SK-N-SH treated with all-trans-retinoic acid at 6 μM for 48 hours (cell line): ENCODE measurements around the gene MRPL9.

Experiments
- ATAC-seq: fragments of 200-7000 bp; cut with Tn5 transposase; 3 replicates; pipeline ENCODE4 v1.9.1; 2020; ENCODE audit warnings: mild to moderate bottlenecking, moderate library complexity
- ARNTL ChIP-seq: fragments of 450-650 bp; formaldehyde crosslinking; IDR thresholded peaks from 2 replicates; pipeline ENCODE4 v1.5.0; 2020; ENCODE audit warnings: low read depth, mild to moderate bottlenecking, moderate library complexity, borderline replicate concordance
- BACH2 ChIP-seq: fragments of 250-450 bp; sonication (Bioruptor Pico); IDR thresholded peaks from 2 replicates; pipeline ENCODE4 v1.9.0; 2021; ENCODE audit warnings: mild to moderate bottlenecking, borderline replicate concordance
- CREB5 ChIP-seq: fragments of 250-450 bp; sonication (Bioruptor Pico); IDR thresholded peaks from 2 replicates; pipeline ENCODE4 v1.5.1; 2020; ENCODE audit warnings: low read depth, mild to moderate bottlenecking, moderate library complexity
- CSDC2 ChIP-seq: fragments of 250-450 bp; sonication (Bioruptor Pico); IDR thresholded peaks from 2 replicates; pipeline ENCODE4 v1.5.0; 2020; ENCODE audit warnings: mild to moderate bottlenecking, moderate library complexity
- ESRRG ChIP-seq: fragments of 250-450 bp; sonication (Bioruptor Pico); IDR thresholded peaks from 2 replicates; pipeline ENCODE4 v1.6.1; 2021; ENCODE audit warnings: mild to moderate bottlenecking
- GLIS3 ChIP-seq: fragments of 250-450 bp; sonication (Bioruptor Pico); IDR thresholded peaks from 2 replicates; pipeline ENCODE4 v1.5.0; 2020; ENCODE audit warnings: mild to moderate bottlenecking, moderate library complexity
- ISL1 ChIP-seq: fragments of 250-450 bp; sonication (Bioruptor Pico); IDR thresholded peaks from 2 replicates; pipeline ENCODE4 v2.1.2; 2022; ENCODE audit warnings: mild to moderate bottlenecking, moderate library complexity
- OSR1 ChIP-seq: fragments of 250-450 bp; sonication (Bioruptor Pico); IDR thresholded peaks from 2 replicates; pipeline ENCODE4 v1.8.0; 2022; ENCODE audit warnings: moderate library complexity, mild to moderate bottlenecking, inconsistent platforms
- PATZ1 ChIP-seq: fragments of 250-450 bp; sonication (Bioruptor Pico); IDR thresholded peaks from 2 replicates; pipeline ENCODE4 v1.8.0; 2020; ENCODE audit warnings: mild to moderate bottlenecking, moderate library complexity, borderline replicate concordance
- POU6F1 ChIP-seq: fragments of 250-450 bp; sonication (Bioruptor Pico); IDR thresholded peaks from 2 replicates; pipeline ENCODE4 v1.8.0; 2021; ENCODE audit warnings: low read depth, mild to moderate bottlenecking, moderate library complexity, borderline replicate concordance
- PPARA ChIP-seq: fragments of 250-450 bp; sonication (Bioruptor Pico); IDR thresholded peaks from 2 replicates; pipeline ENCODE4 v1.5.0; 2020; ENCODE audit warnings: mild to moderate bottlenecking, borderline replicate concordance
- RARB ChIP-seq: fragments of 250-450 bp; sonication (Bioruptor Pico); IDR thresholded peaks from 2 replicates; pipeline ENCODE4 v1.8.0; 2021; ENCODE audit warnings: mild to moderate bottlenecking, moderate library complexity
- SNAI2 ChIP-seq: fragments of 250-450 bp; sonication (Bioruptor Pico); IDR thresholded peaks from 2 replicates; pipeline ENCODE4 v1.5.0; 2020; ENCODE audit warnings: mild to moderate bottlenecking, moderate library complexity
- TOX ChIP-seq: fragments of 250-450 bp; sonication (Bioruptor Pico); IDR thresholded peaks from 2 replicates; pipeline ENCODE4 v1.8.0; 2021; ENCODE audit warnings: mild to moderate bottlenecking, moderate library complexity, borderline replicate concordance
- TSHZ2 ChIP-seq: fragments of 250-450 bp; sonication (Bioruptor Pico); IDR thresholded peaks from 2 replicates; pipeline ENCODE4 v1.5.0; 2020; ENCODE audit warnings: mild to moderate bottlenecking, moderate library complexity
- ZFP3 ChIP-seq: fragments of 250-450 bp; sonication (Bioruptor Pico); IDR thresholded peaks from 2 replicates; pipeline ENCODE4 v1.5.0; 2020; ENCODE audit warnings: mild to moderate bottlenecking, moderate library complexity
- ZFP30 ChIP-seq: fragments of 450-650 bp; formaldehyde crosslinking; IDR thresholded peaks from 2 replicates; pipeline ENCODE4 v1.5.0; 2022; ENCODE audit warnings: mild to moderate bottlenecking, moderate library complexity
- ZNF565 ChIP-seq: fragments of 450-650 bp; formaldehyde crosslinking; conservative IDR thresholded peaks from 2 replicates; pipeline ENCODE4 v1.5.0; 2020; ENCODE audit warnings: low read depth, mild to moderate bottlenecking, moderate library complexity
- ZNF70 ChIP-seq: fragments of 450-650 bp; formaldehyde crosslinking; IDR thresholded peaks from 2 replicates; pipeline ENCODE4 v1.5.0; 2020; ENCODE audit warnings: mild to moderate bottlenecking, moderate library complexity
- ZNF8 ChIP-seq: fragments of 450-650 bp; formaldehyde crosslinking; IDR thresholded peaks from 2 replicates; pipeline ENCODE4 v1.5.0; 2020; ENCODE audit warnings: mild to moderate bottlenecking, moderate library complexity
- TF ChIP-seq, protein P1 (sequence below): fragments of 250-450 bp; sonication (Bioruptor Pico); IDR thresholded peaks from 2 replicates; pipeline ENCODE4 v1.5.1; 2021; ENCODE audit warnings: mild to moderate bottlenecking, moderate library complexity

The MRPL9 gene

DNA sequence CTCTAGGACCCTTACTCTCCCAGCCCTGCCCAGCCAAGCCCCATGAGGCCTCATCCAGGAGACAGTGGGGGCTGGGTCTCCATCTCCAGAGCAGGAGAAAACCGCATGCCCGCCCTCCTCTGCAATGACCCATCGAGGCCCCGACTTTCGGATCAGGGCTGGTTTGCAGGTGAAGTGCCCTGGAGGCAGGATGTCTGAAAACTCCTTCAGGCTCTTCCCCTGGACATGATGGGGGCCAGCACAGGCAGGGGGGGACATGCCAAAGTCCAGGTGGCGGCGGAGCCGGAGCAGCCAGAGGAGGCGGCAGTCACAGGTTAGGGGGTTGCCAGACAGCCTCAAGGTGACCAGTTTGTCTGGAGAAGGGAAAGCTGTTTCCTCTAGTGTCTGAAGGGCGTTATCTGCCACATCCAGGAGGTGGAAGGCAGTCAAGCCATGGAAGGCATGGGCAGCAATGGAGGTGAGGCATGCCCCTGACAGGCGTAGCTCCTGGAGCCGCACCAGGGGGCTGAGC lies 38.1 kb upstream of the MRPL9 start (continued):
- TF ChIP-seq, protein P1, sequence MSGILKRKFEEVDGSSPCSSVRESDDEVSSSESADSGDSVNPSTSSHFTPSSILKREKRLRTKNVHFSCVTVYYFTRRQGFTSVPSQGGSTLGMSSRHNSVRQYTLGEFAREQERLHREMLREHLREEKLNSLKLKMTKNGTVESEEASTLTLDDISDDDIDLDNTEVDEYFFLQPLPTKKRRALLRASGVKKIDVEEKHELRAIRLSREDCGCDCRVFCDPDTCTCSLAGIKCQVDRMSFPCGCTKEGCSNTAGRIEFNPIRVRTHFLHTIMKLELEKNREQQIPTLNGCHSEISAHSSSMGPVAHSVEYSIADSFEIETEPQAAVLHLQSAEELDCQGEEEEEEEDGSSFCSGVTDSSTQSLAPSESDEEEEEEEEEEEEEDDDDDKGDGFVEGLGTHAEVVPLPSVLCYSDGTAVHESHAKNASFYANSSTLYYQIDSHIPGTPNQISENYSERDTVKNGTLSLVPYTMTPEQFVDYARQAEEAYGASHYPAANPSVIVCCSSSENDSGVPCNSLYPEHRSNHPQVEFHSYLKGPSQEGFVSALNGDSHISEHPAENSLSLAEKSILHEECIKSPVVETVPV (CRISPR knock-in tag) = no peak
- TF ChIP-seq OSR1 (CRISPR knock-in tag) (no peak), ZFP30 (no peak), PATZ1 (CRISPR knock-in tag) (no peak), TOX (CRISPR knock-in tag) (no peak), ZFP3 (no peak), RARB (CRISPR knock-in tag) (no peak), ZNF8 (CRISPR knock-in tag) (no peak), CSDC2 (CRISPR knock-in tag) (no peak), PPARA (CRISPR knock-in tag) (no peak), ARNTL (CRISPR knock-in tag) (no peak)

DNA sequence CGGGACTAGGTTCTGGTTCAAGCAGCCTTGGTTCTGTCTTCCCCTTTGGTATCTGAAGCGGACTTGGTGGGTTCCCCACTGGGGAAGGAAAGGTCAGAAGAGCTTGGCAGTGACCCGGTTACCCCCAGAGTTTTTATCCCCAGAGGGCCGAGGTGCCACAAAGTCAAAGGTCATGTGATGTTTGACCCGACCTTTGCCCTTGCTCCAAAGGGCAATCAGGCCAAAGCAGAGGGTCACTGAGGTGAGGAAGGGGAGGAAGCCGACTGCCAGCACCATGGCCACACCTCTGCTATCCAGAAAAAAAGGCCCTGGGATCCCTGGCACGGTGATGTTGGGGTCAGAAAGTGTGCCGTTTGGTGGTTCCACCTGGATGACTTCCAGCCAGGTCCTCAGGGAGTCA lies 37.5 kb upstream of the MRPL9 start:
- TF ChIP-seq ISL1 (CRISPR knock-in tag) (no peak), ZFP30 (no peak), RARB (CRISPR knock-in tag) (no peak), ZNF70 (CRISPR knock-in tag) (no peak), TOX (CRISPR knock-in tag) (no peak), BACH2 (CRISPR knock-in tag) (no peak), ESRRG (no peak), CSDC2 (CRISPR knock-in tag) (no peak), CREB5 (CRISPR knock-in tag) (no peak), POU6F1 (CRISPR knock-in tag) (no peak), ZNF8 (CRISPR knock-in tag) (no peak), OSR1 (CRISPR knock-in tag) (no peak), TSHZ2 (CRISPR knock-in tag) (no peak), PATZ1 (CRISPR knock-in tag) (no peak), ZNF565 (no peak), GLIS3 (CRISPR knock-in tag) (no peak), SNAI2 (CRISPR knock-in tag) (no peak)
- TF ChIP-seq, protein P1 (CRISPR knock-in tag) = no peak
- ATAC-seq = no peak
